ENCODE data around the gene SLC10A7. TPM values are rescaled to one million over a fixed set of nuclear protein-coding genes. Genes with fewer than 3 reads are reported as not detected.

Gene SLC10A7
- polyA plus RNA-seq, 4 donors = 12.9 to 18.3 (median 15.0) TPM

DNA sequence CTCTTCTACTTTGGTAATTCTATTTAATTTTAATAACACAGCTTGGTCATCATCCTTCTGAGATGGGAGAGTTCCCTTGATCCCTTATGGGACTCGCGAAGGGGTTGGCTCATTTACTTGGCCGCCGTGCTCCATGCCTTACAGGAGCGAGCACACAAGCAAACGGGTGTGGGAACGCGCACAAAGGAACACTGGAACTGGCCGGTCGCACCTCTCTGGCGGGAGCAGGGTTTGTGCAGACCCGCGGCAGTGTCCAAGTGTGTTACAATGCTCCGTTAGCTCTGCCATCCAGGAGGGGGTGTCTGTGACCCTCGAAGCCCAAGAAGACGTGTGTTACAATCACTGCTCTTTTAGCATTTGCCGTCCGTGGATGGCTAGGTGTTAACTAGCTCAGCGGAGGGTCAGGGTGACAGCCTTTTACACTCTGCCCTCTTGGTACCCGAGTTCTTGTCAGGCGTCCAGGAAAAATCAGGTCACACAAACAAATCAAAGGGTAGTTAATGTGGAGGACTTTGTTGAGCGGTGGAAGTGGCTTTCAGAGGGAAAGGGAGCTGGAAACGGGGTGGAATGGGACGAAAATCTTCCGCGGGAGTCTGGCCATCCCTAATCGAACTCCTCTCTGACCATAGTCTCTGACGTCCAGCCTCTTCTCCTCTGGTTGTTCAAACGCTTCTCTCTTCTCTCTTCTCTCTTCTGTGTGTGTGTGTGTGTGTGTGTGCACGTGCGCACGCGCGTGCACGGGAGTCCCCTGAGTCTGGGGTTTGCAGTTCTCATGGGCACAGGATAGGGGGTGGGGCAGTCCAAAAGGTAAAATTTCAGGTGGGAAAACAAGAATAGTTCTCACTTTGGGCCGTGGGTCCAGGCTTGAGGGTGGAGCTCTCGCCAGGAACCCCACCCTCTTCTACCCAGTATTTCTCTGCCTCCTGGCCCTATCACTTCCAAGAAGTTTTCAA lies 76.3 kb downstream of the SLC10A7 start:
- DNase-seq (ENCODE audit: low read depth in 4 of 4, low spot score in 3 of 4) = no peak

DNA sequence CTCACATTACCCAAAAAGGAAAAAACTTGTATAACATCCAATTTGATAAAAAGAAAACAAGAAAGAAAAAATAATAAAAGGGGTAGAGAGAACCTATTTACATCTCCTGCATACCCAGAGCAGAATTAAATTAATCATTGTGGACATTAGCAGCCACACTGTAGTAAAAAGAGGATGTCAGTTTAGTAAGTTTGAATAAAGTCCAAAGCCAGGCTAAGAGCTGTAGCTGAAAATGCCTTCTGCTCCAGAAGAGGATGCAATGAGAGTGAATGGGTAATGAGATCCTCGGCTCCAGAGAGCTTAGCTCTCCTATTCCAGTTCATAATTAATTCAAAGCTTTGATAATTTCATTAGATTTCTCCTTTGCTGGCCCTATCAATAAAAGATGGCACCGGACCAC lies 78.2 kb downstream of the SLC10A7 start:
- DNase-seq (ENCODE audit: low read depth in 4 of 4, low spot score in 3 of 4) = no peak

DNA sequence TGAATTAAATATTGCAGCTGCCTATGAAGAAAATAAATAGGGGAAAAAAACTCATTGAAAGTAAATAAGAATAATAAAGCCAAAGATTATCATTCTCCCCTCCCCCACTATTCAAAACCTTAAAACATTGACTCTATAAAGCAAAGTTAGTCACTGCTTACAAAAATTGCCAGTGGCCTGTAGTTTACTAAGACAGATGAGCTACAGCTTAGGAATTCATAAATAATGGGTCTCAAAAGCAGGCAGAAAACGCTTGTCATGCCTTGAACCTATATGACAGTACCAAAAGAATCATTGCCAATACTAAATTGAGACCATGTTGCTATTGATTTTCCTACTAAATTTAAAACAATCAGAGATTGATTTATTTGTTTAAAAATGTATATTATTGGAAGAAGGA lies 78.9 kb downstream of the SLC10A7 start:
- no peak for DNase-seq (ENCODE audit: low read depth in 4 of 4, low spot score in 3 of 4)

GRCh38 chr4:146439999-146440398 lies 81.7 kb downstream of the SLC10A7 start:
- DNase-seq (ENCODE audit: low read depth in 4 of 4, low spot score in 3 of 4) = no peak

GRCh38 chr4:146439437-146439836 lies 82.3 kb downstream of the SLC10A7 start:
- DNase-seq (ENCODE audit: low read depth in 4 of 4, low spot score in 3 of 4) = no peak

- no peak for DNase-seq (ENCODE audit: low read depth in 4 of 4, low spot score in 3 of 4)
These were observed 84.0 kb downstream of the SLC10A7 start for GRCh38 chr4:146437778-146438177.

DNA sequence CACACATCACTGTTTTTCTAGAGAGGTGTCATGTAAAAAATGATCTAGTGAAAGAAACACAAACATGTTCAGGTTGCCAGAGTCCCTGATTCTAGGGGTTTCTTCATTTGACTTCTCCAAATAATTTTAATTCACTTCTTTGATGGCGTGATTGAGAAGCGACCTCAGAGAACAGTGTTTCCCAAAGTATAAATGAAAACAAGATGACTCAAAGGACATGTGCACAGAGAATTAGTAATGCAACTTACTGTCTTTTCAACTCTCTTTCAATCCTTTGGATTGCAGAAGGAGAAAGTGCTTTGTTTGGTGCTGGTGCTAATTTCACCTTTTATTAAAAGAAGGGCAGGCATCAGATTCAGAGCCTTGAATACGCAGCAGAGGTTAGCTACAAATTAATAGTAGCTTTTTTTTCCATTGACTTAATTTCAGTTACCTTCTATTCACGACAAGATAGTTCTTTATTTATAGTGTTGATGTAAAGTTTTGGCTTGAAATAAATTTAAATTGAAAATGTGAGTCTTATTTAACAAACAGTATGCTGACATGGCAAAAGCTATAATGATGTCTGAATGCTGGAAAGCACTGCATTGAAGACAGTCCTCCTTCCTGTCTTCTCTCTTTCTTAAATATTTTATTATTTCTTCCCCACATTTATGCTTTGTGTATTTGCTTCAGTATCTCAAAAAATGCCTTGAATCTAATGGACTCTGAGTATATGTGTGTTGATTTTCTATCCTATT lies 85.1 kb downstream of the SLC10A7 start:
- no peak for DNase-seq (ENCODE audit: low read depth in 4 of 4, low spot score in 3 of 4)

DNA sequence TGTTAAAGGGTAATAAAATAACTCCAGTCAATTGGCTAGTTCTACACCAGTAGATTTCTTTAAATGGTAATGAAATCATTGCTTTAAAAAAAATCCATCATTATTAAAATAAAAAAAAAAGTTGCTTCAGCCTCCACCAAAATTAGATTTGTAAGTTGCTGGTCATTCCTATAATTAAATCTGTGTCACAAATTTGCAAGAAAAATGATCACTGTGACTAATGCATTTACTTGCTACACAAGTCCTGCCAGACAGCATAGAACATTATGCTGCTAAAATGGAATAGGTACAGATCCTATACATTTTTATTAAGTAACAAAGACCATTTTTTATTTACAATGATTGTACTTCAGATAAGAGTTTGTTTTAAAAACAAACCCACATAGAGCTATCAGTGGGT lies 85.8 kb downstream of the SLC10A7 start:
- DNase-seq (ENCODE audit: low read depth in 4 of 4, low spot score in 3 of 4) = no peak

DNA sequence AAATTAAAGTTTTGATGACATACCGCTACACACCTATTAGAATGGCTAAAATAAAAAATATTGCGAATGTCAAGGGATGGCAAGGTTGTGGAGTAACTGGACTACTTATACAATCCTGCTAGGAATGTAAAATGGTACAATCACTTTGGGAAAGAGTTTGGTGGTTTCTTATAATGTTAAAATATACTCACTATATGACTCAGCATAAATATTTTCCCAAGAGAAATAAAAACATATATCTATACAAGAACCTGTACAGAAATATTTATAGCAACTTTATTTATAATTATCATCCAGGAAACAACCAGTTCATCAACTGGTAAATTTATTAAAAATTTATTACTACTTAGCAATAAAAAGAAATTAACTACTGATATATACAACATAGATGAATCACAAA lies 89.7 kb downstream of the SLC10A7 start:
- DNase-seq (ENCODE audit: low read depth in 4 of 4, low spot score in 3 of 4) = no peak

DNA sequence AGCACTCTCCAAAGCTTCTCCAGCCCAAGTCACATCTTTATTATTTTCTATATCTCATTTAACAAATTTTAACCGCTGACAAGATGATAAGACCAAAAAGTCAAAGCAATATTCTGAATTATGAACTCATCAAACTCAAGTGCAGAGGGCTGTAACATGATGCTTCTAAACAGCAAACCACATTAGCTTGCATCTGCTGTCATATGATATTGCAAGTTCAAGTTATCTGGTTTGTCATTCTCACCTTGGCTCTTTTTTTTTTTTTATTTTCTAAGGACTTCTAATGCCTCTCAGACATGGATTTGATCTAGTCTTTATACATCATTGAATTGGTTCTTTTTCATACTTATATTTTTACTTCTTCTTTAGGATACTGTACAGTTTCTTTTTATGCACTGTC lies 93.4 kb downstream of the SLC10A7 start:
- no peak for DNase-seq (ENCODE audit: low read depth in 4 of 4, low spot score in 3 of 4)

GRCh38 chr4:146417822-146418221 lies 103.9 kb downstream of the SLC10A7 start:
- no peak for DNase-seq (ENCODE audit: low read depth in 4 of 4, low spot score in 3 of 4)

DNA sequence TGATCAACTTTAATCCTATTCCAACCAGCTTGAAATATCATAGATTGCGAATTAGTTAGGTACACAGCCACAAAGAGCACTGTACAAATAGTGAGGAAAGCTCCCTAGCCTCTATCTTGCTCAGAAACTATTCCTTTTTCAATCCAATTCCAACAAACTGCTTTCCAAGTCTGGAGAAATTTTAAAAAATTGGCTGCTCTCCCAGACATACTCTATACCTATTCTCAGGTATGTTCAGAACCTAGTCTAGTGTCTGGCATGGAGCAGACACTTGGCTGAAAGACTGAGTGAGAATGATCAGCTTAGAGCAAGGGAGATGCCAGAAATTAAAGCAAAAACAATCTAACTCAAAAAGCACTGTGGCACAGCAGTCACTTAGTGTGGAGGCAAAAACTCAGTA lies 105.9 kb downstream of the SLC10A7 start:
- no peak for DNase-seq (ENCODE audit: low read depth in 4 of 4, low spot score in 3 of 4)

- DNase-seq (ENCODE audit: low read depth in 4 of 4, low spot score in 3 of 4) = no peak
These were observed 114.1 kb downstream of the SLC10A7 start for GRCh38 chr4:146407669-146408084.

- DNase-seq (ENCODE audit: low read depth in 4 of 4, low spot score in 3 of 4) = no peak
These were observed 114.5 kb downstream of the SLC10A7 start for GRCh38 chr4:146407257-146407656.

DNA sequence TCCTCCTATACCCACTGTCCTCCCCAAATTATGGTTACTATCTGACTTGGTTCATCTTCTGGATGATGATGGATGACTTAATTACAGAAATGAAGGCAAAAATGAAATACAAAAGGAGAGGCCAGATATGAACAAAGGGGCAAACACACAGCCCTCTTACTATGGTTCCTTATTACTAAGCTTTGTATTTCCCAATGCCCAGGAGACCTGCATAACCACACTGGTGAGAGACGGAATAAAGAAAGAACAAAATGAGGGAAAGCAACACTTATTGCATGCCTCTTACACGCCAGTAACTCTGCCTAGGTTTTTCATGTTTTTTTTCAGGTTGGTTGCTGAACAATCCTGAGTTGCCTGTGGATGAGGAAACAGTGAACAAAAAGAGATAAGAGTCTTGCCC lies 120.5 kb downstream of the SLC10A7 start:
- DNase-seq (ENCODE audit: low read depth in 4 of 4, low spot score in 3 of 4) = no peak

DNA sequence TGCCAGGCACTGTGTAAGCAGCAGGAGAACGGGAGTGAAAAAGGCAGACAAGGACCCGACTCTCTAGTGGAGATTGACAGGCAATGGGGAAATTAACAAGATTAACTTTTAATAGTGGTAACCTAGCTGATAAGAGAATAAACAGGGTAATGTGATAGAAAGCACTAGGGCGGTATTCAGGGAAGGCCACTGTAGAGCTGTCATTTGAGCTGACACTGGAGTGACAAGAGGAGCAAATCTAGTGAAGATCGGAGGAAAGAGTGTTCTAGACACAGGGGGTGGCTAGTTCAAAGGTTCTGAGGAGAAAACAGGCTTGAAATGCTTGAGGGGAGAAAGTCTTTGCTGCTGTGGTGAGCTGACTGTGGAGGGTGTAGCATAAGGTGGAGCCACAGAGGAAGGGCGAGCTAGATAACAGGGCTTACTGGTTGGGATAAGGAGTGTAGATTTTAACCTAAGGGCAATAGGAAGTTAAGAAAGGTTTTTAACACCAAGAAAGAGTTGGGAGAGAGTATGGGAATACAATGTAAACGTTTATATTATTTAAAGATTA lies 122.8 kb downstream of the SLC10A7 start:
- DNase-seq (ENCODE audit: low read depth in 4 of 4, low spot score in 3 of 4) = no peak

DNA sequence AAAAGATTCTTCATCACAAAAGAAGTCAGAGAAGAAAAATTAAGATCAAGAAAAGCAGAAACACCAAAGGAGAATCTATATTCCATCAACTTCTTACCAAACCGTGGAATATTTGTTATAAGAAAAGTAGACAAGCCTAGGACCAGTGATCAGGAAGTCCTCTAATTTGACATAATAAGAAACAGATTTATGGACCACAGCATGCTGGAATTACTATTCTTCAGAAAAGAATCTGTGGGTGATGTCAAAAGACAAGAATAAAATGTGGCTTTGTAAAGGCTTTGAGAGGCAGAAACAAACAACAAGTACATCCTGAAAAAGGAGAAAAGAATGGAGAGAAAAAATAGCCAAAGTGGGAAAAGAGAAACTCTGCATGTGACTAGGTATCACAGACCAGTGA lies 123.3 kb downstream of the SLC10A7 start:
- no peak for DNase-seq (ENCODE audit: low read depth in 4 of 4, low spot score in 3 of 4)

DNA sequence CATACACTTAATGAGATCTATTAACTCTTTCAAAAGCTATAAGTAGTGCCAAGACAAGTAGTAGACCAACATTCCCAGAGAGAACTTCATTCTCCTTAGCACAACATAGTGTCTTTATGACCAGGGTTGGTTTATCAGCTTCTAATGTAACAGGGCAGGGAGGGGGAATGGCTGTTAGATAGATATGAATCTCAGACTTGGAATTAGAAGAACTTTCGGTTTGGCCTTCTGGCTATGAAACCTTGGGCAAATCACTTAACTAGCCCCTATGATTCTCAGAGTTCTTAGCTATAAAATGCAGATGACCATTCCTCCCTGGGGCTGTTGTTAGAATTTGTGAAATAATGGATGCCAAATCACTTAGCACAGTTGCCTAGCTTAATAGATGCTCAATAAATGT lies 132.2 kb downstream of the SLC10A7 start:
- DNase-seq (ENCODE audit: low read depth in 4 of 4, low spot score in 3 of 4) = no peak

DNA sequence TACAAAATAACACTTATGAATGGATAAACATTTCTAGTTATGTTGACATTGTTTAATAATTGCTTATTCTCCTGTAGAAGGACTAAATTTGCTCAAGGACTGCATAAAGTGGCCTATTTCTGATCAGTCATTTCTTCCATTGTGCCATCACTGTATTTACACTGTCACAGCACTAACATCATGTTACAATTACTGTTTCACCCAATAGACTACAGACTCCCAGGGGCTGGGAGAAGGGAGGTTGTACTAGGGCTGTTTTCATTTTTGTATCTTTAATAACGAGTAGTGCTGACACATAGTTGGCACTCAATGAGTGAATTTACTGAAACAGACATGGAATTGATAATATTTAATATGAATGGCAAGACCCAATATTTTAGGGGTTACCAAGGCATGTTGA lies 139.5 kb downstream of the SLC10A7 start:
- no peak for DNase-seq (ENCODE audit: low read depth in 4 of 4, low spot score in 3 of 4)

- DNase-seq (ENCODE audit: low read depth in 4 of 4, low spot score in 3 of 4) = no peak
These were observed 140.4 kb downstream of the SLC10A7 start for GRCh38 chr4:146381263-146381872.

- DNase-seq (ENCODE audit: low read depth in 4 of 4, low spot score in 3 of 4) = no peak
These were observed 142.0 kb downstream of the SLC10A7 start for GRCh38 chr4:146379744-146380143.

All from left renal pelvis (tissue), 4 donors.